K562 (cell line): ENCODE results near the gene NECAB2.

Experiments
- ATF1 ChIP-seq, 2 experiments: fragments of 450-650 bp in 1 of 2; IDR thresholded peaks; 2 replicates each; pipeline ENCODE4 v1.6.1; 2016; ENCODE audit warnings: missing compliant biosample characterization in 1 of 2, missing genetic modification characterization in 1 of 2
- FOSL1 ChIP-seq: fragments of 200-800 bp; sonication (Bioruptor generic); conservative IDR thresholded peaks from 2 replicates; pipeline ENCODE4 v1.6.1; 2016; ENCODE audit warnings: missing genetic modification characterization, missing compliant biosample characterization
- ZNF174 ChIP-seq: fragments of 250-450 bp; sonication (Bioruptor Pico); IDR thresholded peaks from 2 replicates; pipeline ENCODE4 v1.4.0; 2020; ENCODE audit warnings: mild to moderate bottlenecking
- ZNF436 ChIP-seq: fragments of 250-450, 450-650 bp; sonication (Bioruptor Pico); formaldehyde crosslinking; IDR thresholded peaks from 2 replicates; pipeline ENCODE4 v1.7.0; 2020; ENCODE audit warnings: mild to moderate bottlenecking
- TF ChIP-seq, protein P1 (sequence below), 2 experiments: IDR thresholded peaks in 1 of 2; conservative IDR thresholded peaks in 1 of 2; 2 replicates each; pipeline ENCODE4 v1.6.1; 2016; ENCODE audit warnings: low read depth in 2 of 2, mild to moderate bottlenecking in 1 of 2, missing compliant biosample characterization in 1 of 2, missing genetic modification characterization in 1 of 2, moderate library complexity in 1 of 2
- TF ChIP-seq, protein P2 (sequence below): fragments of 250-450 bp; sonication (Bioruptor Pico); IDR thresholded peaks from 2 replicates; pipeline ENCODE4 v1.4.0; 2020

DNA sequence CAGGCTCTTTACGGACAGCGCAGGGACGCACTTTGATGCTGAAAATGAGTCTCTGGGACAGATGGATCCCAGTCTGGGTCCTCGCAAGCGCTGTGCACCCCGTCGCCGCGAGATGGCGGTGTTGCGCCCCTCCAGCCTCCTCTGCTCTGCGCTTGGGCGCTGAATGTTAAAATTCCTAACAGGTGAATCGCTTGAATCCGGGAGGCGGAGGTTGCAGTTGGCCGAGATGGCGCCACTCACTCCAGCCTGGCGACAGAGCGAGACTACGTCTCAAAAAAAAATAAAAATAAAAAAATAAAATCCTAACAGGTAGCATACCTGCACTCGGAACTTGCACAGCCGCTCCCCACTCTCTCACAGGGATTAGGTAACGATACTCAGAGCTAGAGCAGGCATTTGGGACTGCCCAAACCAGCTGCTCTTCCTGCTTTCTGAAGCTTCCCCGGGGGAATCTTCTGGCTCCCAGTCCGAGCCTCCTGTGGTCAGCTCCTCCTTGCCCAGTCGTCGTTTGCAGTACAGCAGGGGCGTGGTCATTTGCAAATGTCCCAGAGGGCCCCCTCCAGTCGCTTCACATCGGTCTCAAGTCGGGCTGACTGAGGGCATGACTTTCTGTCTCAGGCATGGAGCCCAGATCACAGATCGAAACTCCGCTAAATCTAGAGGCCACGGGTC lies 41.2 kb upstream of the NECAB2 start:
- TF ChIP-seq ATF1 (CRISPR knock-in tag; IDR thresholded peaks at IDR 0.05), result no peak
- TF ChIP-seq ATF1 (tag; IDR thresholded peaks at IDR 0.05), result no peak
- TF ChIP-seq, protein P1, sequence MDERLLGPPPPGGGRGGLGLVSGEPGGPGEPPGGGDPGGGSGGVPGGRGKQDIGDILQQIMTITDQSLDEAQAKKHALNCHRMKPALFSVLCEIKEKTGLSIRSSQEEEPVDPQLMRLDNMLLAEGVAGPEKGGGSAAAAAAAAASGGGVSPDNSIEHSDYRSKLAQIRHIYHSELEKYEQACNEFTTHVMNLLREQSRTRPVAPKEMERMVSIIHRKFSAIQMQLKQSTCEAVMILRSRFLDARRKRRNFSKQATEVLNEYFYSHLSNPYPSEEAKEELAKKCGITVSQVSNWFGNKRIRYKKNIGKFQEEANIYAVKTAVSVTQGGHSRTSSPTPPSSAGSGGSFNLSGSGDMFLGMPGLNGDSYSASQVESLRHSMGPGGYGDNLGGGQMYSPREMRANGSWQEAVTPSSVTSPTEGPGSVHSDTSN (CRISPR knock-in tag; IDR thresholded peaks at IDR 0.05; ENCODE audit: low read depth), result no peak
- TF ChIP-seq, protein P1 (tag; conservative IDR thresholded peaks at IDR 0.05; ENCODE audit: low read depth), result no peak
- TF ChIP-seq ZNF174 (CRISPR knock-in tag), result no peak
- TF ChIP-seq, protein P2, sequence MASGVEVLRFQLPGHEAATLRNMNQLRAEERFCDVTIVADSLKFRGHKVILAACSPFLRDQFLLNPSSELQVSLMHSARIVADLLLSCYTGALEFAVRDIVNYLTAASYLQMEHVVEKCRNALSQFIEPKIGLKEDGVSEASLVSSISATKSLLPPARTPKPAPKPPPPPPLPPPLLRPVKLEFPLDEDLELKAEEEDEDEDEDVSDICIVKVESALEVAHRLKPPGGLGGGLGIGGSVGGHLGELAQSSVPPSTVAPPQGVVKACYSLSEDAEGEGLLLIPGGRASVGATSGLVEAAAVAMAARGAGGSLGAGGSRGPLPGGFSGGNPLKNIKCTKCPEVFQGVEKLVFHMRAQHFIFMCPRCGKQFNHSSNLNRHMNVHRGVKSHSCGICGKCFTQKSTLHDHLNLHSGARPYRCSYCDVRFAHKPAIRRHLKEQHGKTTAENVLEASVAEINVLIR (CRISPR knock-in tag), result no peak
- no peak for TF ChIP-seq FOSL1
- no peak for TF ChIP-seq ZNF436 (CRISPR knock-in tag)
